Esophagus squamous epithelium (tissue), 5 donors: ENCODE measurements around the gene VWA3A. TPM values are rescaled to one million over a fixed set of nuclear protein-coding genes. Genes with fewer than 3 reads are reported as not detected.

Experiments
- DNase-seq: peaks from one replicate; lab custom pipeline; 2025; lab: John Stamatoyannopoulos, UW
- H3K27ac ChIP-seq, 4 donors: fragments of 200-600 bp; sonication (generic); one replicate each; pipeline ENCODE4 v1.5.1; 2016 to 2019; ENCODE audit warnings: mild to moderate bottlenecking in 1 of 4
- H3K27me3 ChIP-seq, 4 donors: fragments of 200-600 bp; sonication (generic); 1 replicate in 3 of 4; 2 replicates in 1 of 4; pipeline versions ENCODE4 v1.5.1 to v1.6.0; 2017 to 2021; ENCODE audit warnings: antibody characterized with exemption in 1 of 4
- H3K36me3 ChIP-seq, 3 donors: fragments of 200-600 bp; sonication (generic); one replicate each; pipeline ENCODE4 v1.5.1; 2016 to 2019
- H3K4me1 ChIP-seq, 3 donors: fragments of 200-600 bp; sonication (generic); one replicate each; pipeline ENCODE4 v1.5.1; 2017 to 2019
- H3K4me3 ChIP-seq, 4 donors: fragments of 200-600 bp; sonication (generic); 1 replicate in 3 of 4; 2 replicates in 1 of 4; pipeline ENCODE4 v1.5.1; 2016 to 2019; ENCODE audit warnings: mild to moderate bottlenecking in 2 of 4, moderate library complexity in 1 of 4
- H3K9me3 ChIP-seq, 3 donors: fragments of 200-600 bp; sonication (generic); one replicate each; pipeline ENCODE4 v1.5.1; 2016 to 2019
- POLR2A ChIP-seq, 4 donors: fragments of 450-650 bp; IDR thresholded peaks; one replicate each; pipeline ENCODE4 v1.6.1; 2017; ENCODE audit warnings: antibody characterized with exemption in 4 of 4, mild to moderate bottlenecking in 4 of 4, moderate library complexity in 3 of 4
- WGBS, 2 donors: methylation state at CpG; one replicate each; pipeline ENCODE4 v1.1.5; 2018; 5-methylcytosine and 5-hydroxymethylcytosine counted together
- intact Hi-C: fragments of 100-400 bp; cut with DNase I; formaldehyde crosslinking; loops from one replicate; pipeline ENCODE4 v1.15.0; 2022
- total RNA-seq, 4 donors: library from RNA; depleted of rRNA; stranded (reverse); fragments of >200 nt; gene quantifications; one replicate each; pipeline ENCODE4 v1.1.0, GENCODE V29; 2016
- TF ChIP-seq, protein P1 (sequence below), 6 experiments: fragments of 450-650 bp in 4 of 6; fragments of 200-600 bp in 2 of 6; sonication (generic) in 2 of 6; IDR thresholded peaks; one replicate each; pipeline ENCODE4 v1.5.1; 2016 to 2019; ENCODE audit warnings: antibody characterized with exemption in 6 of 6, mild to moderate bottlenecking in 4 of 6, moderate library complexity in 4 of 6
- donor health status: DM: yes; HTN: yes; CAD: no.

VWA3A gene
- total RNA-seq, 4 donors from 2014 or later = not detected

DNA sequence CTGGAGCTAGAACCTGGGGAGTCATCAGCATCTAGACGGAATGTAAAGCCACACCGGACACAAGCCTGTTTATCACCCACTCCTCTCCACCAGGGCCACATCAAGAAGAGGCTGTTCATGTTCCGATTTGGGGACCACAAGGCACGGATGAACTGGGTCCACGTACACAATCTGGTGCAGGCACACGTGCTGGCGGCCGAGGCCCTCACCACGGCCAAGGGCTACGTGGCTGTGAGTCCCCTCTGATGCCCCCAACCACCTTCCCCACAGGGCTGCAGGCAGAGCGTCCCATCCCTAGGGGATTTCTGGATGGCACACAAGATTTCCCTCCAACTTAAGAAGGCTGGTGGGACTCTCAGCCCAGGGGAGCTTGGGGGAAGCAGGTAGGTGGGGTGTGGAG is 89.1 kb downstream of the VWA3A start:
- WGBS, 2 donors = 73% methylated on average over 6 of the region's 11 CpGs; no CpG with 5 or more reads in 1 of the 2 donors
- Histone ChIP-seq H3K9me3 (no peaks in the 10 kb centered on the region), H3K4me1 (no peaks in the 10 kb centered on the region), H3K27me3 (no peaks in the 10 kb centered on the region), H3K36me3 (no peaks in the 10 kb centered on the region), H3K4me3 (no peak overlapping the region), H3K27ac (no peak overlapping the region)
- intact Hi-C loops = loop anchor here (10.0 kb wide), 1 partner anchor 187 kb away; no protein-coding TSS in a partner anchor
- TF ChIP-seq, protein P1, sequence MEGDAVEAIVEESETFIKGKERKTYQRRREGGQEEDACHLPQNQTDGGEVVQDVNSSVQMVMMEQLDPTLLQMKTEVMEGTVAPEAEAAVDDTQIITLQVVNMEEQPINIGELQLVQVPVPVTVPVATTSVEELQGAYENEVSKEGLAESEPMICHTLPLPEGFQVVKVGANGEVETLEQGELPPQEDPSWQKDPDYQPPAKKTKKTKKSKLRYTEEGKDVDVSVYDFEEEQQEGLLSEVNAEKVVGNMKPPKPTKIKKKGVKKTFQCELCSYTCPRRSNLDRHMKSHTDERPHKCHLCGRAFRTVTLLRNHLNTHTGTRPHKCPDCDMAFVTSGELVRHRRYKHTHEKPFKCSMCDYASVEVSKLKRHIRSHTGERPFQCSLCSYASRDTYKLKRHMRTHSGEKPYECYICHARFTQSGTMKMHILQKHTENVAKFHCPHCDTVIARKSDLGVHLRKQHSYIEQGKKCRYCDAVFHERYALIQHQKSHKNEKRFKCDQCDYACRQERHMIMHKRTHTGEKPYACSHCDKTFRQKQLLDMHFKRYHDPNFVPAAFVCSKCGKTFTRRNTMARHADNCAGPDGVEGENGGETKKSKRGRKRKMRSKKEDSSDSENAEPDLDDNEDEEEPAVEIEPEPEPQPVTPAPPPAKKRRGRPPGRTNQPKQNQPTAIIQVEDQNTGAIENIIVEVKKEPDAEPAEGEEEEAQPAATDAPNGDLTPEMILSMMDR (IDR thresholded peaks at IDR 0.05) = no peak
- no peak for TF ChIP-seq POLR2A (IDR thresholded peaks at IDR 0.05)
- no peak for DNase-seq

DNA sequence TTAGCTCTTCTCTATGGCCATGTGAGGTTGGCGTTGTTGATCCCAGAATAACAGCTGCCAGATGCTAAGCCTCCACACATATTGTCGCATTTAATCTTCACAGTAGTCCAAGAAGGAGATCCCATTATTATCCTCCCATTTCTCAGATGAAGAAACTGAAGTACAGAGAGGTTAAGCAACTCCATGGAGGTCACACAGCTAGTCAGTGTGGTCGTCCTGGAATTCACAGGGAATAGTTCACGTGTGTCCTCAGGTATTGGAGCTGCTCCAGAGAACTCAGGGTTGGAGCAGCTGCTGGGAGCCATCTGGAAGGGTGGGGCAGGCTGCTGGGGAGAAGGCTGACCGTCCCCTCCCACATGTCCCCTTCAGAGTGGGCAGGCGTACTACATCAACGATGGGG is 89.5 kb downstream of the VWA3A start:
- Histone ChIP-seq H3K9me3 (no peaks in the 10 kb centered on the region), H3K27ac (no peak overlapping the region), H3K36me3 (no peaks in the 10 kb centered on the region), H3K4me3 (no peak overlapping the region), H3K27me3 (no peaks in the 10 kb centered on the region), H3K4me1 (no peaks in the 10 kb centered on the region)
- WGBS, 2 donors = 80 to 92% methylated on average over 5 to 7 of the region's 7 CpGs
- TF ChIP-seq POLR2A (IDR thresholded peaks at IDR 0.05) = no peak
- TF ChIP-seq, protein P1 (IDR thresholded peaks at IDR 0.05) = no peak
- intact Hi-C loops = loop anchor here (10.0 kb wide), 1 partner anchor 187 kb away; no protein-coding TSS in a partner anchor
- no peak for DNase-seq

DNA sequence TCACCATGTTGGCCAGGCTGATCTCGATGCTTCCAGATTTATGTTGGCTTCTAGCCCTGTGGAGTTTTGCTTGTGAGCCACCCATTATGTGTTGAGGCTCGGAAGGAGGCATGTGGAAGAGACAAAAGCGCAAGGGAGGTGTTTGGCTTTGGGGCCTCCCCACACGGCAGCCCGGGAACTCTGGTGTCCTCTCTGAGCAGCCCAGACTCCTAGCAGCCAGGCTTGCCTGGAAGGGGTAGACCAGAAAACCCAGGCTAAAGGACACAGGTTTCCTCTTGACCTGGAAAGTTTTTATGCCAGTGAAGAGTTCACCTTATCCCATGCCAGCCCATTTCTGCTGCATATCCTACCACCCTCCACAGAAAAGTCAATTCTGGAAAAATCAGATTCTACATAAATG is 91.0 kb downstream of the VWA3A start:
- Histone ChIP-seq H3K9me3 (no peaks in the 10 kb centered on the region), H3K4me3 (no peak overlapping the region), H3K4me1 (peaks cover 0 to 4% (median 0%) of the 10 kb centered on the region in 3 donors), H3K36me3 (no peaks in the 10 kb centered on the region), H3K27ac (no peak overlapping the region), H3K27me3 (no peaks in the 10 kb centered on the region)
- 85 to 86% methylated on average over 4 to 5 of the region's 5 CpGs for WGBS, 2 donors
- DNase-seq = no peak
- intact Hi-C loops = loop anchor here (10.0 kb wide), 1 partner anchor 189 kb away; no protein-coding TSS in a partner anchor
- no peak for TF ChIP-seq POLR2A (IDR thresholded peaks at IDR 0.05)
- TF ChIP-seq, protein P1 (IDR thresholded peaks at IDR 0.05) = no peak

DNA sequence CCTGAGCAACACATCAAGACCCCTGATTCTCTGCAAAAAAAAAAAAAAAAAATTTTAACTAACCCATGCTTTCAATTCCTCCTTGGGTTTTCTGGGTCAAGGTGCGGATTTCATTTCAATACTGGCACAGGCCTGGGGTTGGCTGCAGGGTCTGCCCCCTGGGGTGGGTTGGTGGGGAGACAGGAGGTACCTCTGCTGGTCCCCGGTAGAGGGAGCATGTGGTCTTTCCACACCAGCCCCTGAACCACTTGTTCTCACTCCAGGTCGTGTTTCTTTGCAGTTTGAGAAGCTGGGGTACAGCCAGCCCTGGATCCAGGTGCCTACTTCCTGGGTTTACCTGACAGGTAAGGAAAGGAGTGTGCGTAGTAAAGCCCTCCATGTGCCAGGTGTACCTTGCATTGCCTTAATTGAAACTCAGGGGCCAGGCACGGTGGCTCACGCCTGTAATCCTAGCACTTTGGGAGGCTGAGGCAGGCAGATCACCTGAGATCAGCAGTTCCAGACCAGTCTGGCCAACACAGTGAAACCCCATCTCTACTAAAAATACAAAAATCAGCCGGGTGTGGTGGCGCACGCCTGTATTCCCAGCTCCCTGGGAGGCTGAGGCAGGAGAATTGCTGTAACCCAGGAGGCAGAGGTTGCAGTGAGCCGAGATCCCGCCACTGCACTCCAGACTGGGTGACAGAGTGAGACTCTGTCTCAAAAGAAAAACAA is 91.7 kb downstream of the VWA3A start:
- no peak overlapping the region for H3K4me3 ChIP-seq
- peaks cover 4 to 11% (median 7%) of the 10 kb centered on the region in 3 donors for H3K4me1 ChIP-seq
- no peaks in the 10 kb centered on the region for H3K27me3 ChIP-seq
- intact Hi-C loops = loop anchor here (10.0 kb wide), 1 partner anchor 189 kb away; no protein-coding TSS in a partner anchor
- 64 to 88% methylated on average over 6 of the region's 11 CpGs for WGBS, 2 donors
- no peaks in the 10 kb centered on the region for H3K9me3 ChIP-seq
- no peaks in the 10 kb centered on the region for H3K36me3 ChIP-seq
- no peak for TF ChIP-seq POLR2A (IDR thresholded peaks at IDR 0.05)
- TF ChIP-seq, protein P1 (IDR thresholded peaks at IDR 0.05) = no peak
- no peak for DNase-seq
- H3K27ac ChIP-seq = no peak overlapping the region

DNA sequence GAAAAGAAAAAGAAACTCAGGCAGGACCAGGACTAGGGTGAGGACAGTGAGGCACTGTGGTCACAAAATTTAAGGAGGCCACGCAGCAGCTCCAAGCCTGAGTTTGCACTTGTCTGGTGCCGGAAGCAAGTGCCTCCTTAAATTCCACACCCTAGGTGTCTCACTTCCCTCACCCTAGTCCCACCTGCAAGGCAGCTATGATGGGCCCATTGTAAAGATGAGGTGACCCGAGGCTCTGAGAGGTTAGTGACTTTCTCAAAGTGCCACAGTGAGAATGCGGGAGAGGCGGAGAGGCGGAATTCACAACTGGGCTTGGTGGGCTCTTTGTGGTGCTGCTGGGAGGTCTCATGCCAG is 92.3 kb downstream of the VWA3A start:
- DNase-seq = no peak
- Histone ChIP-seq H3K9me3 (no peaks in the 10 kb centered on the region), H3K4me1 (peaks cover 10 to 17% (median 12%) of the 10 kb centered on the region in 3 donors), H3K4me3 (no peak overlapping the region), H3K27ac (no peak overlapping the region), H3K36me3 (no peaks in the 10 kb centered on the region), H3K27me3 (no peaks in the 10 kb centered on the region)
- intact Hi-C loops = loop anchor here (10.0 kb wide), 1 partner anchor 190 kb away; no protein-coding TSS in a partner anchor
- TF ChIP-seq POLR2A (IDR thresholded peaks at IDR 0.05) = no peak
- TF ChIP-seq, protein P1 (IDR thresholded peaks at IDR 0.05) = no peak
- WGBS, 2 donors = 88 to 95% methylated on average over 6 of the region's 6 CpGs
